ENCODE measurements around the gene ATXN2. TPM values are rescaled to one million over a fixed set of nuclear protein-coding genes. Genes with fewer than 3 reads are reported as not detected.

The ATXN2 gene
- total and polyA plus RNA-seq, 9 of the 15 experiments (the other 6 are each of a cell fraction or from before 2014, with no cell fraction given), result 16.8 to 67.8 (median 29.3) TPM

DNA sequence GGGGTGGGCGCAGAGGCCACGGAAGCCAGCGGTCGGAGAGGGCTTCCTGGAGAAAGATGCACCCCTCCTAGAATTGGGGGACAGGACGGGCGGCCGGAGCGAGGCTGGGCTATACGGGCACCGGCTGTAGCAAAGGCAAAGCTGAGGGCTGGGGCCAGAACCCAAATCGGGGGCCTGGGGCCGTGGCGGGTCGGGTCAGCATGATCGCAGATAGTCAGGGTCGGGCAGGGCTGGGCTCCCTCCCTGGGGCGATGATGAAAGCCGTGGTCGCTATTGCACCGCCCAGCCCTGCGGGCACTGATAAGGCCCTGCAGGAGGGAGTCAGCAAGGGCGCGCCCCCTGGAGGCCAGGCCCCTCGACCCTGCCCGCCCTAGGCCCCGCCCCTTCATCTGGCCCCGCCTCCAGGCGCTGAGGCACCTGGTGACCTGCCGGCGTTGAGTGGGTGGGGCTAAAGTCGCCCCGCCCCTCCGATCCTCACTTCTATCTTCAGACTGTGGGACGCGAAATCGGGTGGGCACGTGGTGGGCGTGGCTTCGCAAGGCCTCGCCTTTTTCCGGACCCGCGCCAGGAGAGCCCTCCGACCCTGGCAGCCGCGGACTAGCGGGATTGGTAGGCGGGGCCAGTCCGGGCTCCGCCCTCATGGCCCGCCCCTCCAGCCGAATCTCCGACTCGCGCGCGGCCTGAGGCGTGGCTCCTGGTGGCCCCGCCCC lies 193.8 kb downstream of the ATXN2 start (continued):
- TF ChIP-seq, protein P1, sequence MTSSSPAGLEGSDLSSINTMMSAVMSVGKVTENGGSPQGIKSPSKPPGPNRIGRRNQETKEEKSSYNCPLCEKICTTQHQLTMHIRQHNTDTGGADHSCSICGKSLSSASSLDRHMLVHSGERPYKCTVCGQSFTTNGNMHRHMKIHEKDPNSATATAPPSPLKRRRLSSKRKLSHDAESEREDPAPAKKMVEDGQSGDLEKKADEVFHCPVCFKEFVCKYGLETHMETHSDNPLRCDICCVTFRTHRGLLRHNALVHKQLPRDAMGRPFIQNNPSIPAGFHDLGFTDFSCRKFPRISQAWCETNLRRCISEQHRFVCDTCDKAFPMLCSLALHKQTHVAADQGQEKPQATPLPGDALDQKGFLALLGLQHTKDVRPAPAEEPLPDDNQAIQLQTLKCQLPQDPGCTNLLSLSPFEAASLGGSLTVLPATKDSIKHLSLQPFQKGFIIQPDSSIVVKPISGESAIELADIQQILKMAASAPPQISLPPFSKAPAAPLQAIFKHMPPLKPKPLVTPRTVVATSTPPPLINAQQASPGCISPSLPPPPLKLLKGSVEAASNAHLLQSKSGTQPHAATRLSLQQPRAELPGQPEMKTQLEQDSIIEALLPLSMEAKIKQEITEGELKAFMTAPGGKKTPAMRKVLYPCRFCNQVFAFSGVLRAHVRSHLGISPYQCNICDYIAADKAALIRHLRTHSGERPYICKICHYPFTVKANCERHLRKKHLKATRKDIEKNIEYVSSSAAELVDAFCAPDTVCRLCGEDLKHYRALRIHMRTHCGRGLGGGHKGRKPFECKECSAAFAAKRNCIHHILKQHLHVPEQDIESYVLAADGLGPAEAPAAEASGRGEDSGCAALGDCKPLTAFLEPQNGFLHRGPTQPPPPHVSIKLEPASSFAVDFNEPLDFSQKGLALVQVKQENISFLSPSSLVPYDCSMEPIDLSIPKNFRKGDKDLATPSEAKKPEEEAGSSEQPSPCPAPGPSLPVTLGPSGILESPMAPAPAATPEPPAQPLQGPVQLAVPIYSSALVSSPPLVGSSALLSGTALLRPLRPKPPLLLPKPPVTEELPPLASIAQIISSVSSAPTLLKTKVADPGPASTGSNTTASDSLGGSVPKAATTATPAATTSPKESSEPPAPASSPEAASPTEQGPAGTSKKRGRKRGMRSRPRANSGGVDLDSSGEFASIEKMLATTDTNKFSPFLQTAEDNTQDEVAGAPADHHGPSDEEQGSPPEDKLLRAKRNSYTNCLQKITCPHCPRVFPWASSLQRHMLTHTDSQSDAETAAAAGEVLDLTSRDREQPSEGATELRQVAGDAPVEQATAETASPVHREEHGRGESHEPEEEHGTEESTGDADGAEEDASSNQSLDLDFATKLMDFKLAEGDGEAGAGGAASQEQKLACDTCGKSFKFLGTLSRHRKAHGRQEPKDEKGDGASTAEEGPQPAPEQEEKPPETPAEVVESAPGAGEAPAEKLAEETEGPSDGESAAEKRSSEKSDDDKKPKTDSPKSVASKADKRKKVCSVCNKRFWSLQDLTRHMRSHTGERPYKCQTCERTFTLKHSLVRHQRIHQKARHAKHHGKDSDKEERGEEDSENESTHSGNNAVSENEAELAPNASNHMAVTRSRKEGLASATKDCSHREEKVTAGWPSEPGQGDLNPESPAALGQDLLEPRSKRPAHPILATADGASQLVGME (CRISPR knock-in tag; IDR thresholded peaks at IDR 0.05), result peak; percentile 79; the same call in 1 of the 2 replicates
- TF ChIP-seq HDAC6 (IDR thresholded peaks at IDR 0.05; ENCODE audit: low read depth, low read length), result no peak
- no peak for TF ChIP-seq FOXK1 (CRISPR knock-in tag; IDR thresholded peaks at IDR 0.05; ENCODE audit: borderline replicate concordance)
- peak; percentile 58 for TF ChIP-seq MBD2 (IDR thresholded peaks at IDR 0.05; ENCODE audit: borderline replicate concordance, low read depth)
- TF ChIP-seq CHD4 (IDR thresholded peaks at IDR 0.05; ENCODE audit: insufficient read depth, insufficient replicate concordance, low read depth, low read length, poor library complexity, severe bottlenecking), result peak; percentile 86
- TF ChIP-seq ARID3B (CRISPR knock-in tag; IDR thresholded peaks at IDR 0.05; ENCODE audit: borderline replicate concordance), result no peak
- TF ChIP-seq ZNF79 (CRISPR knock-in tag; IDR thresholded peaks at IDR 0.05; ENCODE audit: low read depth), result no peak
- 0 out of 4 replicates have a peak, but pooled peaks of 1 of the 2 experiments have one; percentile 10 for TF ChIP-seq FOXA3 (CRISPR knock-in tag; conservative IDR thresholded peaks at IDR 0.05 in 1 of 2, IDR thresholded peaks at IDR 0.05 in 1 of 2)
- TF ChIP-seq, protein P2, sequence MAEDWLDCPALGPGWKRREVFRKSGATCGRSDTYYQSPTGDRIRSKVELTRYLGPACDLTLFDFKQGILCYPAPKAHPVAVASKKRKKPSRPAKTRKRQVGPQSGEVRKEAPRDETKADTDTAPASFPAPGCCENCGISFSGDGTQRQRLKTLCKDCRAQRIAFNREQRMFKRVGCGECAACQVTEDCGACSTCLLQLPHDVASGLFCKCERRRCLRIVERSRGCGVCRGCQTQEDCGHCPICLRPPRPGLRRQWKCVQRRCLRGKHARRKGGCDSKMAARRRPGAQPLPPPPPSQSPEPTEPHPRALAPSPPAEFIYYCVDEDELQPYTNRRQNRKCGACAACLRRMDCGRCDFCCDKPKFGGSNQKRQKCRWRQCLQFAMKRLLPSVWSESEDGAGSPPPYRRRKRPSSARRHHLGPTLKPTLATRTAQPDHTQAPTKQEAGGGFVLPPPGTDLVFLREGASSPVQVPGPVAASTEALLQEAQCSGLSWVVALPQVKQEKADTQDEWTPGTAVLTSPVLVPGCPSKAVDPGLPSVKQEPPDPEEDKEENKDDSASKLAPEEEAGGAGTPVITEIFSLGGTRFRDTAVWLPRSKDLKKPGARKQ (CRISPR knock-in tag; IDR thresholded peaks at IDR 0.05), result no peak
- peak; percentile 87 for TF ChIP-seq SUPT5H (IDR thresholded peaks at IDR 0.05)
- no peak for TF ChIP-seq ZBTB49 (CRISPR knock-in tag; IDR thresholded peaks at IDR 0.05; ENCODE audit: borderline replicate concordance)
- TF ChIP-seq PTTG1 (tag; IDR thresholded peaks at IDR 0.05; ENCODE audit: low read depth), result no peak
- no peak; the same call in 1 of the 2 replicates for TF ChIP-seq FOXP1 (CRISPR knock-in tag; IDR thresholded peaks at IDR 0.05)
- TF ChIP-seq ZBTB8A (IDR thresholded peaks at IDR 0.05; ENCODE audit: partially characterized antibody), result no peak

Data from K562 (cell line).